Measurements from ENCODE around the gene CDK9. TPM values are rescaled to one million over a fixed set of nuclear protein-coding genes. Genes with fewer than 3 reads are reported as not detected.

The CDK9 gene
- total RNA-seq, 2 donors from 2014 or later: 37.2 to 53.3 TPM

- H3K4me1 ChIP-seq: peaks cover 0 to 30% of the 10 kb centered on the region in 2 donors
- H3K27me3 ChIP-seq: no peaks in the 10 kb centered on the region
- H3K27ac ChIP-seq: no peak overlapping the region
- no peak for TF ChIP-seq CTCF (IDR thresholded peaks at IDR 0.05)
- DNase-seq (ENCODE audit: low spot score): no peak
- peaks cover 79% of the 10 kb centered on the region for H3K36me3 ChIP-seq
- no peak overlapping the region for H3K4me3 ChIP-seq
- H3K9me3 ChIP-seq: no peaks in the 10 kb centered on the region
Measured at GRCh38 chr9:127822108-127822507, 36.3 kb downstream of the CDK9 start.

GRCh38 chr9:127825319-127826051 lies 39.7 kb downstream of the CDK9 start:
- Histone ChIP-seq H3K27ac (peak overlapping the region; percentile 40 to 85), H3K27me3 (no peaks in the 10 kb centered on the region), H3K36me3 (peaks cover 53% of the 10 kb centered on the region), H3K9me3 (no peaks in the 10 kb centered on the region), H3K4me3 (no peak overlapping the region), H3K4me1 (peaks cover 0 to 49% of the 10 kb centered on the region in 2 donors)
- TF ChIP-seq CTCF (IDR thresholded peaks at IDR 0.05): peak; percentile 38 to 64
- no peak for DNase-seq (ENCODE audit: low spot score)

GRCh38 chr9:127826253-127826913 lies 40.5 kb downstream of the CDK9 start:
- Histone ChIP-seq H3K36me3 (peaks cover 44% of the 10 kb centered on the region), H3K4me1 (peaks cover 0 to 51% of the 10 kb centered on the region in 2 donors)
- DNase-seq (ENCODE audit: low spot score): no peak

GRCh38 chr9:127828262-127829031 lies 42.6 kb downstream of the CDK9 start:
- peak overlapping the region; percentile 10 to 36 for H3K4me3 ChIP-seq
- DNase-seq (ENCODE audit: low spot score): peak; percentile 97
- H3K4me1 ChIP-seq: peaks cover 0 to 72% of the 10 kb centered on the region in 2 donors

More at GRCh38 chr9:127826253-127826913, 40.5 kb downstream of the CDK9 start:
- no peaks in the 10 kb centered on the region for H3K9me3 ChIP-seq
- TF ChIP-seq CTCF (IDR thresholded peaks at IDR 0.05): no peak
- H3K27me3 ChIP-seq: no peaks in the 10 kb centered on the region
- no peak overlapping the region for H3K4me3 ChIP-seq
- H3K27ac ChIP-seq: peak overlapping the region; percentile 1 to 85

More at GRCh38 chr9:127828262-127829031, 42.6 kb downstream of the CDK9 start:
- no peaks in the 10 kb centered on the region for H3K9me3 ChIP-seq
- H3K27ac ChIP-seq: peak overlapping the region; percentile 85 to 90
- TF ChIP-seq CTCF (IDR thresholded peaks at IDR 0.05): no peak
- peaks cover 40% of the 10 kb centered on the region for H3K36me3 ChIP-seq
- no peaks in the 10 kb centered on the region for H3K27me3 ChIP-seq

Data from right atrium auricular region (tissue), 2 donors.